GM19023 (cell line): ENCODE data around the gene SH3BGRL2.
"Not testable (repeated sequence)": the region's sequence is repeated elsewhere in the genome, so short reads cannot be mapped to it uniquely, and the experiment has no call there.

Source experiments
- ATAC-seq: cut with Tn5 transposase; IDR thresholded peaks from one replicate; pipeline ENCODE4 v1.9.1; 2021; ENCODE audit warnings: mild to moderate bottlenecking, moderate library complexity; ENCODE audit not compliant: unreplicated experiment

SH3BGRL2 gene

DNA sequence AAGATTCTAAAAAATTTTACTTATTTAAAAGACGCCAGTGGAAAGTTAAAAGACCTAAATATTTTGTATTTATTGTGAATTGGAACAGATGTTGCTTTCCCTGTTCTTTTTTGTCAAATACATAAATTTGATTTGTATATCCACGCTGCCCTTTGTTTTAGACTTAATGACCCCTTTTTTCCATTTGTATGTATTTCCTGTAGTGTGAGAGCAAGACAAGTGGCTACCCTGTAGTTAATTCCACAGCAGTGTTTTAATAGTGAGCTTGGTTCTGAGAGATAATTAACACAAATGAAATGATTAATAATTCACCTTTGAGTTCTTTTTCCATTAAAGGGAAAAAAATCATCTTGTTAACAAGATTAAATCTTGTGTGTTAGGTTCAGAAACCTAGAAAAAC, 16.6 kb downstream of the SH3BGRL2 start:
- no peak for ATAC-seq

DNA sequence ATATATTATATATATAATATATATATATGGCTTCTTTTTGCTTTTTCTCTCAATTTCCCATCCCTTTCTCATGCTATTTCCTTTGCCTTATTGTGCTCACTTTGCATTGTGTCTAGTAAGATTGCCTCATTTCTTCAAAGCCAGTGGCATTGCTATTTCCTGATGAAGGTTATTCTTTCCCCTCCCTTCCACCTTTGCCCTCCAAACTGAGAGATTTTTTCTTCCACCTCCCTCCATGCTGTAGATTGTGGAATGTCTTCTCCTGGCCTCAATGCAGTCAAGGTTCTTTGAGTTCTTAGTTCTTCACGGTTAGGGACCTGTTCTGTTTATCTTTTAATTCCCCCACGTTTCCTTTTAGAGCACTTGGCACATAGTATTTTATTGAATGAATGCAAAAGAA, 17.2 kb downstream of the SH3BGRL2 start:
- no peak for ATAC-seq

DNA sequence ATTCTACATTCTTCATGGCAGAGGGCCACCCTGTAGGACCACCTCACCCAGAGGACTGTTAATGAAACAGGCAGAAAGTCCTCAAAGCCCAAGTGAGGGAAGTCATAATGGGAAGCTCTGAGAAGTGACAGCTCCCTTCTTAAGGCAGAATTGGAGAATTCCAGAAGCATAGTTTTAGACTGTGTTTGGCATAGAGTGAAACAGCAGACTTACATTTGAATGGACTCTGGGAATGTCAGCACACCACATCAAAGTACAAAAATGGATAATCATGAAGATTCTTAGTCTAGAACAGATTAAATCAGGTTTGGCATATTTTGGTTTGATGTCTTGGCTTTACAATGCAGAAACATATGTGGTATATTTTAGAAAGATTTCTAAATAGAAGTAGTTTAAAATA, 17.9 kb downstream of the SH3BGRL2 start:
- no peak for ATAC-seq

DNA sequence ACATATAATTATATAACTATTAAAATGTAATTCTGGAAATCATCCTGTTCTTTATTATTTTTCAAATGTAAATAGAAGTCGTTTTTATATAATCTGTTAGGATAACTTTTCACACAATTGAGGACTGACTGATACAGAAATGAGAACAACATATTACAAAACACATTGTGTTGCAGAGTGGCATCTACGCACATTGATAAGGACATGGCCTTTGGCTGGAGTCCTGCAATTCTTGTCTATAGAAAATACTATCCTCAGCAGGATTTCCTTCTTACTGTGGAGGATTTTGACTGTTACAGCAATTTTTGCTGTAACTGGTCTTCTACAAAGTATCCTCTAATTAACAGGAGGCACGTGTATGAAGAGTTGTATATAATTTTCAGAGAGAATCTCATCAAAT, 19.8 kb downstream of the SH3BGRL2 start:
- ATAC-seq = no peak

DNA sequence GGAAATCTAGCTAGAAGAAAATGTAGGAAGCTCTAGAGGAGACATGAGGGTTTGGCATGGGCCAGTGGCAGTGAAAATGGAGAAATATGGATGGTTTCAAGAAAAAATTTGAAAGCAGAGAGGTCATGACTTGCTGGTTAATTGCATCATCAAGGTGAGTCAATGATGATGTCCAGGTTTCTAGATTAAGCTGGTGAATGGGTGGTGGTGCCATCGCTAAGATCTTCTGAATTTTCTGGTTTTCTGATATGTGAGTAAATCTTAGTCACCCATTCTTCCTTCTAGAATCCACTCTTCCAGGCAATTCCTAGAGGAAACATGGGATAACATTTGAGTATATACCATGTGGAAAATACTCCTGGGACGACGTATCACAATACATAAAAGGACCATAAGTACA, 25.0 kb downstream of the SH3BGRL2 start:
- ATAC-seq = no peak

DNA sequence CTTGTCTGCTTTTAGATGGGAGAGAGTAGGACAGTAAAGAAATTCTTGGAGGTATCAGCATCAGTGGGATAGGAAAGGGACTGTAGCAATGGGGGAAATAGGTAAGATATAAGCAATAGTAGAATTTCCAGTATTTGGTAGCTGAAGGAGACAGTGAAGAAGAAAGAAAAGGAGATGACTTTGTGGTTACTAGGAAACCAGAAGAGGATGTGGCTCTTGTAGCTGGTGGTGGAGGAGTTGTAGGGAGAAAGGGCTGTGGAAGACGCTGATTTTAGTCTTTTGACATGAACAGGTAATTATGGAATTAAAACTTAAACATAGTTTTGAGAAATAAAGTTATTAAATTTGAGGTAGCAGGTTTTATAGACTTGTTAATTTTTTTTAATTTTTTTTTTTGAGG, 26.1 kb downstream of the SH3BGRL2 start:
- no peak for ATAC-seq

DNA sequence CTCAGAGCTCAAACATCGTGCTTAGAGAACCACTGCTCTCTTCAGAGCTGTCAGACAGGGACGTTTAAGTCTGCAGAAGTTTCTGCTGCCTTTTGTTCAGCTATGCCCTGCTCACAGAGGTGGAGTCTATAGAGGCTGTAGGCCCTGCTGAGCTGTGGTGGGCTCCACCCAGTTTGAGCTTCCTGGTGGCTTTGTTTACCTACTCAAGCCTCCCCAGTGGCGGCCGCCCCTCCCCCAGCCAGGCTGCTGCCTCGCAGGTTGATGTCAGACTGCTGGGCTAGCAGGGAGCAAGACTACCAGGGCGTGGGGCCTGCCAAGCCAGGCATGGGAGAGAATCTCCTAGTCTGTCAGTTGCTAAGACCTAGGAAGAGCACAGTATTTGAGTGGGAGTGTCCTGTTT, 32.5 kb downstream of the SH3BGRL2 start:
- ATAC-seq = not testable (repeated sequence)

DNA sequence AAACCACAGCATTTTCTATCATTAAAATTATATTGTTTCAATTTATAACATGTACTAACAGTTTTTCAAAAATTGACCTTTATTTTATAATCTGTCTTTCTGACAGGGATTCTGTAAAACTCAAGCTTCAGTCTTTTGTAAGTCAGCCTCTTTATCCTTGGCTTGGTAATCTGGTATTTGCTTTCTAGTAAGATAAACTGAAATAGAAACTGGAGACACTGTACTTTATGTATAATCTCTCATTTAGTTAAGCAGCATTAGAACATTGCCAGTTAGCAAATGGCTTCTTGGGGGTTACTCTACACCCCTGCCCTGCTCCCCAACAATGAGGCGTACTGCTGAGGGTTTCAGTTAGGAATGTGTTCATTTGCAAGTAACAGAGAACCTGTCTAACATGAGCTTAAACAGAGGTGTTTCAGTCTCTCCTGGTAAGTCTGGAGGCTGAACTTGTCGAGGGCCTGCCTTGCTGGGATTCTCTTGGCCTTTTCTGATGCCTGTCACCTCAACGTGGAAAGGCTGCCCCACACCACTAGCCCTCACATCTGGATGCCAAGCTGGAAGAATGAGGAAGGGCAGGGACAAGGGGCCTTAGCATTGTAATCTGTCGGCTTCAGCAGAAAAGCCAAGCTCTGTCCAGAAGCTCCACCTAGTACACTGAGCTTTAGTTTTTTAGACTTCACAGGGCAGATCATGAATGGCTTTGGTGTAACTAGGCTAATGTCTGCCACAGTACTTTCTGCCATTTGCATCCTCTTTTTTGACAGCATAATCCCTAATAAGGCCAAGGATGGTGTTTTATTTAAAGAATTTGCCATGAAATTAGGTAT, 34.8 kb downstream of the SH3BGRL2 start:
- no peak for ATAC-seq

DNA sequence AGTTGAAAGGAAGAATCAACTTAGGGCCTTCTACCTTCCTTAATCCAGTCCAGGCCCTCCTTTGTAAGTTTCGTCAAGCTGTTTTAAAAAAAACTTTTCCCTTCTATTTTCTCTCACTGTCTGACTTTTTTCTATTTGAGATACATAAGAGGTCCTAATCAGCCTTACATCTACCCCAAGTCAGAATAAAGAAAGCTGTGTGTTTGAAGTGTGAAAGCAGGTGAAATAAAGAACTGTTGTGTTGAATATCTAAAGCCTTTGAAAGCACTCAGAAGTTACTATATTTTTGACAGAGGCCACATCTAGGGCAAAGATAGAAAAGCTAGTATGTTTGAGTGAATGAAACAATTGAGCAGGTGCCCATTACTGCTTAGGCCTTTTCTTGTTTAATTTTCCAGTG, 35.5 kb downstream of the SH3BGRL2 start:
- ATAC-seq = no peak

DNA sequence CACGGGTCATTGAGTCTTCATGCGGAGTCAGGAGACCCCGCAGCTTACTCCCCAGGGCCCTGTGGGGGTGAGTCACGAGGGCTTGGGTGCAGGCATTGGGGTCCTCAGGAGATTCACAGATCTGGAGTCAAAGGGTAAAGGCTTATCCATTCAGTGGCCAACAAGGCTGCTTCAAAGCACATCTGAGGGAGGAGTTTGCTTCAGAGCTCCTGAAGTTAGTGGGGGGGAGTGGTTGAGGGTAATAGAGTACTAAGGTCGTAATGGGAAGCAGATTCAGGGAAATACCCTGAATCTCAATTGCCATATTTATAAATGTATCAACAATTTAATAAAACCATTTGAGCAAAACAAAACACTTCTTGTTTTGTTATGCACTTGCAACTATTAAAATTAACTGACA, 37.3 kb downstream of the SH3BGRL2 start:
- no peak for ATAC-seq

DNA sequence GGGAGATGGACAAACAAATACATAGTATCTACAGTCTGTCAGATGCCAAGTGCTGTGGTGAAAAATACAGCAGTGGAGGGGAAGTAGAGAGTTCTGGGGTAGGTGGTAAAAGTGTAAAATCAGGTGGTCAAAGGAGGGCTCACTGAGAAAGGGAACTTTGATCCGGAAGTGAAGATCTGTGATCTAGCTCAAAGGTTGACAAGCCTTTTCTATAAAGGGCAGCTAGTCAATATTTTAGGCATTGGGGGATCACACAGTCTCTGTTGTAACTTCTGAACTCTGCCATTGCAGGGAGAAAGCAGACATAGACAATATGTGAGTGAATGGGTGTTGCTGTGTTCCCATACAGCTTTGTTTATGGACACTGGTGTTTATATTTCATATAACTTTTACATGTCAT, 38.6 kb downstream of the SH3BGRL2 start:
- no peak for ATAC-seq

DNA sequence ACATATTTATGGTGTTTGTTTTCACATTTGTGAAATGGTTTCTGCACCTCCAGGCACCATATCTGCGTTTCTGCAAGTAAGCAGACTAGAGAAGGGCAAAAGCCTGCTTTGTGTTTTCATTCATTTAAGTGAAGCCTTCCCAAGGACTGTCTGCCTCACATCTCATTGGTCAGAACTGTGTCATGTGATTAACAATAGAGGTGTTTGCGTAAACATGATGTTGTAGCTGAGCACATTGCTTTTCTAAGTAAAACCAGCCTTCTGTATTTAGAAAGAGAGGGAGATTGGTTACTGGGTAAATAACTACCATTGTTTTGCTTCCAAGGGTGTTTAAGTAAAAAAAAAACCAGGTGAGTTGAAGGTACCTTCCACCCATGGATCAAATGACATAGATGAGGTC, 39.7 kb downstream of the SH3BGRL2 start:
- ATAC-seq = no peak

DNA sequence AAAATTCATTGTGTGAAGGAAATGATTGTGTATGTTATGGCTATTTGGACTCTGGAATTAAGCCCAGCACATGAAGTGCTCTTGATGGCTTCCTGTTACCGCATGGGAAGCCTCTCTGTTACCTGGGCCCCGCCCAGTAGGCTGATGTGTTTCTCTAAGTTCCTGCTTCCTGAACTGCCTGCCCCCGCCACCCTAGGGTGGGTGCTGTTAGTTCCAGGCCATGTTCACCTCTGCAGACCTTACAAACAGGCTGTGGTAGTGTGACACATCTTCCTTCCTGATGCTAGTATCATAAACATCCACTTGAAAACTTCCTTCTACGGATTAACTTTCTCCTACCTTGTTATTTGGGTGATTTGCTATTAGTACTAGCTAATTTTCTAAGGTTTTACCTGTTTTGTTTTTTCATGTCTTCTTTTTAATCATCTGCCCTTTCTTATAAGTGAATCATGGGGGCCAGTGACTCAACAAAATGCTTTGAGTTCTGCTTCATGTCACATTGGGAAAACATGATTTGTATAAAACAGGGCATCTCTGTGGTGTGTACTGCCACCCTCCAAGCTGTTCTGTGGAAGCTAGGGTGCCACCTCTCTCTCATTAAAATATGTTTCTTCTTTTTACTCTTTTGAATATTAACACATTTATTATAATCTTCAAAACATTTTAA, 40.6 kb downstream of the SH3BGRL2 start:
- no peak for ATAC-seq

DNA sequence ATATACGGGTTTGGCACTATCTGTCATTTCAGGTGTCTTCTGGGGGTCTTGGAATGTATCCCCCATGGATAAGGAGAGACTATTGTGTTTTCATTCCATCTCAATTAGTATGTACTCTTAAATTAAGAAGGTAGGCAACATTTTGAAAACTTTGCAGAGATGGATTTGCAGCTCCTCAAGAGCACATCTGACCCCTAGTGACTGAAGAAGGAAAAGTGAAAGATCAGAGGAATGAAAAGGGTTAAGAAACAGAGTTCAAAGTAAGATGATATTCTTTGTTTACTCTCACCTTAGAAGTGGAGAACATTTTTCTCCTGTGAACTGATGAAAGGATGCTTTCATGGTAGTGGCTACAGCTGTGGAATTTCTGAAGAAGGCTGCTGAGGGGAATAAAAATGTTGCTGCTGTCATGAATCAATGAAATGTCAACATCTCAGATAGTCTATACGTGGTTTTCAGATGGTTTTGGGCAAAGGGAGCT, 41.5 kb downstream of the SH3BGRL2 start:
- ATAC-seq = no peak

DNA sequence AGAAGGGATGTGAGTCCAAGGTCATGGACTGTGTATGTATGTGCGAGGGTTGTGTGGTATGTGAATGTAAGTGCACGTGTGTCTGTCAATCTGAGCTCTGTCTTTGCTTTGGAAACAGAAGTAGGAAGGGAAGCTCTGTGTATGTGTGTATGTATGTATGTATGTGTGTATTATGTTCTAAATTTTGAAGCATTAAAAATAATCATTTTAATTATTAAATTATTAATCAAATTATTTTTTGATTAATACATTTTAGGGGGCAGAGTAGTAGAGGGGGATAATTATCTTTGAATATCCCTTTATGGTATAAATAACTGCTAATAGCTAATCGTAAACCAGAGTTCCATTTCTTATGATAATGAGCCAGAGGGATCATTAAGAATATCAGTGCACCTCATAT, 42.8 kb downstream of the SH3BGRL2 start:
- ATAC-seq = no peak

DNA sequence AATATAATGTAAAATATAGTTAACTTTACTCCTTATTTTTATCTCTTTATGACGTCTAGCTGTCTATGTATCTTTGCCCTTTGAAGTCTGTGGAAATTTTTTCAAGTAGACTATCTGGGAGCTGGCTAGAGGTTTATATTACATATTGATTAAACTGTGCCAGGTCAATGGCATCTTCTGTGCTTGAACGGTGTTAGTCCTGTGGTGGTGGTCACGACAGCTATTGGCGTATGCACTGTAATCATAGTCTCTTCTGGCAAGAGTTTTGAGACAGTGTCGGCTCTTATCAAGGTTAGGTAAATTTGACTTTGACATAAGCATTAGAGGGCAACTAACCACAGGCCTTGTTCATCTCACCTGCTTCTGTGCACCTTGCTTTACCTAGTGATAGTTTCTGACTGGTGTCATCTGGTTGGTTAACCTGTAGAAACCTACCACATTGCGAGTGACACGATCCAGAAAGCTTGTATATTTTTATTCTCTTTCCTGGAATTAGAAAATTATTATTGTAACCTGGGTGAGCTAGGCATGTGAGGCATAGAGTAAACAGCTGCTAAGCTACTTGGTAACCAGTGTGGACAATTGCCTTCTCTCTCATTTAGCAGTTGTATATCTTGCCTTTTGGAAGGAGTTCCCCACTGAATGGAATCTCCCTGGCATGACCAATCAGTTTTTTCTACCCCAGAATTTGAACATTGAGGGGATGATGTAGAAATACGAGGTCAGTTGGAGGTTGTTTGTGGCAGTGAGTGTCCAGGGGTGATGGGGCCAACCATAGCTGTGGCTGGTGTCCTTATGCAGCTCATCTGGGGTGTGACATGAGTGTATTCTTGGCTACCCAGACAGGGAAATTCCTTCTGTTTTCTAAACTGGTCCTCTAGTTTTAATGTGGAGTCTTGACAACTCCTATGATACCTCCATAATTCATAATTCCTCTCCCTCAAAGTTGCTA, 45.9 kb downstream of the SH3BGRL2 start:
- ATAC-seq = no peak

DNA sequence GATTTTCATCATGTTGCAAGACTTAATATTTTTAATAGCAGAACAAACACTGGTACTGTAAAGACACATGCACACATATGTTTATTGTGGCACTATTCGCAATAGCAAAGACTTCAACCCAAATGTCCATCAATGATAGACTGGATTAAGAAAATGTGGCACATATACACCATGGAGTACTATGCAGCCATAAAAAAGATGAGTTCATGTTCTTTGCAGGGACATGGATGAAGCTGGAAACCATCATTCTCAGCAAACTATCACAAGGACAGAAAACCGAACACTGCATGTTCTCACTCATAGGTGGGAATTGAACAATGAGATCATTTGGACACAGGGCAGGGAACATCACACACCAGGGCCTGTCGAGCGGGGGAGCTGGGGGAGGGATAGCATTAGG, 51.6 kb downstream of the SH3BGRL2 start:
- not testable (repeated sequence) for ATAC-seq

DNA sequence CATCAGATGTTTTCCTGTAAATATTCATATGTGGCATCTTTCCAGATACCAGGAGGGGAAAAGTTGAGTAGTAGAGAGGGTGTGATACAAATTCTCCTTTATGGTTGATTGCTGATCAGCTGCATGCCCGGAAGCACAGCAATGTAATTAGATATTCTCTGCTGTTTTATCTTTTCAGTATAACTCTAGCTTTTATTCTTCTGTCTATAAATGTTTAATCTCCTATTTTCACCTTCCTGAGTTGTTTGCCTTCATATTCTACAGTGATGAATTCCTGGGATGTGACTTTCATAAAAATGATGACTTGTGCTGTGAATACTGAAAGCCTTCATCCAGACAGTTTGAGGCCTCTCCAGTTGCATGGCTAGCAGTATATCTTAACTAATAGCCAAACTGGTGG, 53.7 kb downstream of the SH3BGRL2 start:
- ATAC-seq = no peak

DNA sequence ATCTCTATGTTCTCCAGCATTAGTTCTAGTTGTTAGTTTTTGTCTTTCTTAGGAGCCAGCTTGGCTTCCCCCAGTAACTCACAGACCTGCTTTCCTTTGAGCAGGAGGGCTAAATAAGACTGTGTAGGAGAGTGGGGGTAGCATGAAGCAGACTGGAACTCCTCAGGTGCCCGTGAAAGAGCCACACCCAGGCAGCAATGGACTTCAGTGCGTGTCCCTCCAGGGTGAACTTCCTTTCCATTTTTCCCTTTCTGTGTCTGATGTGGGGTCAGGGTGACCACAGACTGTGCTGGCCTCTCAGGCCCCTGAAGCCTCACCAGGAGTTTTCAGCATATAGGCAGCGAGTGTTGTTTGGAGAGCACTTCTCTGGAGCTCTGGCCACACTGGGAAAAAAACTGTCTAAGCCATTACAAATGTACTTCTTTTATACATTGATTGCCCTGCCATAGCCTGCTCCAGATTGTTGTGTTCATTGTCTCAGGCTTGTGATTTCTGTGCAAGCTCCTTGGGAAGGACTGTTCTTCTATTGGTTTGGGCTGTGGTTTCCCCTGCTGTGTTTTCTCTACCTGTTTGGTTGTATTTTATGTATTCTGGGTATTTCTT, 55.7 kb downstream of the SH3BGRL2 start:
- no peak for ATAC-seq

DNA sequence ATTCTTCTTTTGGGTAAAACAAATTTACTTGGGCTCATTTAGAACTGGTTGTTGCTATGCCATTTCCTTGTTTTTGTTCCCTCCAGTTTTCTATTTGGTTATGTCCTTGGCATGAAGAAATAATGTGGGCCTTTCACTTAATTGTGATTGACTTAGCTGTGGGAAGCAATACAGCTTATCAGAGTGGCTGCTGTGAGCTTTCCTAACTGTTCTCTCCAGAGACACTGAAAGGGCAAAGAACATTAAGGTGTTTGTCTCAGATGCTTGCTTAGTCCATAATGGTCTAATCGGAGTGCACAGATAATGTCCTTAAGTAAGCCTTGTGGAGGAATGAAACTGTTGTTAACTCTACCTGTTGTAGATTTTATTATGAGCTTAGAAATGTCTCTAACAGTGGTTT, 56.6 kb downstream of the SH3BGRL2 start:
- no peak for ATAC-seq

DNA sequence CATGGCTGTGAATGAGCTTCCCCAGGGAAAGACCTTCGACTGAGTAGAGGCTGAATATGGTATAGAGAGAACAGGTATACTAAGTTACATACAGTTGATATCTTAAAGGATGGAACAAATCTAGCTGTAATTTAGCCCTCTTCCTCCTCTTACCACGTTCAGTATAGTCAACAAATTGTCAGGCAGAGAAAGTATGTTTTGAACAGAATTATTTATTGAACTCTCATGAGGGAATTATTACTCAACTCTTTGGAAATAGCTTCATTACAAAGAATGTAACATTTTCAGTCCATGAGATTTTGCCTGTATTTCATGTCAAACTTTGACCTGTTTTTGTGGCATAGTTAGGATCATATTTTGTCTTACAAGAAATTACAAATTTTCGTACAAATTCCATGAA, 63.0 kb downstream of the SH3BGRL2 start:
- no peak for ATAC-seq
